ENCODE data around the gene CFAP46. TPM values are rescaled to one million over a fixed set of nuclear protein-coding genes. Genes with fewer than 3 reads are reported as not detected.
"Not testable (repeated sequence)": the region's sequence is repeated elsewhere in the genome, so short reads cannot be mapped to it uniquely, and the experiment has no call there.

CFAP46 gene
- total and polyA plus RNA-seq, 2 experiments from 2014 or later = 3.1 to 5.4 TPM

DNA sequence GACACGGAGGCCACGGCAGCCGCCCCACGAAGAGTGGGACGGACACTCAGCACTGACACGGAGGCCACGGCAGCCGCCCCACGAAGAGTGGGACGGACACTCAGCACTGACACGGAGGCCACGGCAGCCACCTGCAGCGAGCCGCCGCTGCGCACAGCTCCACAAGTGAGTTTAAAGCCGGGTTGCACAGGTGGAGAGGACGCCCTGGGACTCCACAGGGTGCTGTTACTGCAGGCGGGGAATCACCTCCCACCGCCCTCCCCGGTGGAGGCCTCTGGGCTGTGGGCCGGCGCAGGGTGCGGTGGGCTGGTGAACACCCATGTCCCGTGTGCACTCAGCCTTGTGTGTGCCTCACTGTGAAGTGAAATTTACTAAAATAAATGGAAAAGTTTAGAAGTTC lies 169.6 kb downstream of the CFAP46 start:
- H3K9me2 ChIP-seq (ENCODE audit: insufficient read depth); H3K27ac Mint-ChIP-seq; H2AFZ ChIP-seq; H3K4me2 ChIP-seq; H3K36me3 Mint-ChIP-seq (ENCODE audit: low read depth); H3K4me3 Mint-ChIP-seq; ATAC-seq; H3K27me3 ChIP-seq (ENCODE audit: insufficient read depth); H3K9me3 Mint-ChIP-seq; DNase-seq (ENCODE audit: low spot score); H3F3A ChIP-seq (replicated peaks; ENCODE audit: low read depth); H3K36me3 ChIP-seq (ENCODE audit: insufficient read depth); H3K4me1 Mint-ChIP-seq; H4K20me1 ChIP-seq (replicated peaks; ENCODE audit: insufficient read depth); H3K4me3 ChIP-seq; H3K27me3 Mint-ChIP-seq (ENCODE audit: insufficient read depth, low read depth, poor library complexity); H3K79me2 ChIP-seq (replicated peaks; ENCODE audit: insufficient read depth); H3K4me1 ChIP-seq (ENCODE audit: insufficient read depth); H3K27ac ChIP-seq (ENCODE audit: low read depth): not testable (repeated sequence)

DNA sequence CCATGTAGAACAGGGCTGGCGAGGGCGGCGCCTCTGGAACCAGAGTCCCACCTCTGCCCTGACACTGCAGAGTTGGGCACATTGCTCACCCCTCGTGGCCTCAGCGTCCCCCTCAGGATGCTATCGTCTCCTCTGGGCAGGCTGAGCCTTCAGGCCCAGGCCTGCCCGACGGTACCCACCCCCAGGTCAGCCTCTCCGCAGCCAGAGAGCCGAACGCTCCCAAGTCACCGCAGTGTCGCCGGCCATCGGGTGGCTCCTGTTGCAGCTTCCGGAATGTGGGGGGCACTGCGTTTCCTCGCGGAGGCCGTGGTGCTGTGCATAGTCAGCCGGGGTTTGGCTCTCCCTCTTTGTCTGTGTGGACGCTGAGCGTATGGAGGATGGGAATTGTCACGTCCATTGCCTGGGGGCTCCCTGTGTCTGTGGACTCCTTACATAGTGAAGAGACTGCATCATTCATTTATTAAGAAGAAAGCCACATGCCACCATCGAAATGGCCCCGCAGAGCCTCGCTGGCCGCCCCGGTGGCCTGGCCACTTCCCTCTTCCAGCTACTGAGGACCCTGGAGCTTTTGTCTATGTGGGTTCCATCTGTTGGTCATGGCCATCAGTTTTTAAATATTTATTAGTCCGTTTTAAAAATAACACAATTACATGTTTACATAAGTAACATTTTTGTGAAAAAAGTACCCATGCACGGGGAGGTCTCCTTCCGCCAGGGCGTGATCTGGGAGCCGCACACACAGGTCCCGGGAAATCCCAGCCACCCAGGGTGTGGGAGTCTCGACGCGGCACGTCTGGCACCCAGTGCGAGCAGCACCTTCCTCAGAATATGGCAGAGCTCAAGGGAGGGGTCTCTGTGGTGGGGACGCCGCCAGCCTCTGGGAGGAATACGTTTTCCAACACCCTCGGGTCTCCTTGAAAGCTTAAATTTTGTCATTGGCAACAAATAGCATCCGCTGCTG lies 172.0 kb downstream of the CFAP46 start:
- Histone ChIP-seq H3K27ac (ENCODE audit: low read depth) (no peak overlapping the region), H3K27me3 (ENCODE audit: insufficient read depth) (no peaks in the 10 kb centered on the region), H3F3A (replicated peaks; ENCODE audit: low read depth) (no peaks in the 10 kb centered on the region), H3K4me2 (no peak overlapping the region), H3K4me3 (no peak overlapping the region), H2AFZ (no peak overlapping the region), H3K4me1 (ENCODE audit: insufficient read depth) (no peaks in the 10 kb centered on the region), H3K9me2 (ENCODE audit: insufficient read depth) (no peaks in the 10 kb centered on the region), H3K36me3 (ENCODE audit: insufficient read depth) (no peaks in the 10 kb centered on the region), H4K20me1 (replicated peaks; ENCODE audit: insufficient read depth) (no peaks in the 10 kb centered on the region), H3K79me2 (replicated peaks; ENCODE audit: insufficient read depth) (no peaks in the 10 kb centered on the region)
- H3K9me3 Mint-ChIP-seq = no peaks in the 10 kb centered on the region; the same call in 1 of the 3 replicates
- no peak for DNase-seq (ENCODE audit: low spot score)
- no peak overlapping the region for H3K27ac Mint-ChIP-seq
- H3K4me1 Mint-ChIP-seq = no peaks in the 10 kb centered on the region; the same call in 2 of the 3 replicates
- peaks cover 4% of the 10 kb centered on the region for H3K36me3 Mint-ChIP-seq (ENCODE audit: low read depth)
- H3K27me3 Mint-ChIP-seq (ENCODE audit: insufficient read depth, low read depth, poor library complexity) = peaks cover 5% of the 10 kb centered on the region
- ATAC-seq = no peak
- H3K4me3 Mint-ChIP-seq = no peak overlapping the region
- no peak for TF ChIP-seq ZNF331 (CRISPR knock-in tag; IDR thresholded peaks at IDR 0.05; ENCODE audit: low read depth)
- no peak for TF ChIP-seq EZH2phosphoT487 (IDR thresholded peaks at IDR 0.05; ENCODE audit: unreplicated experiment)
- no peak for TF ChIP-seq NANOG (IDR thresholded peaks at IDR 0.05; ENCODE audit: borderline replicate concordance)
- TF ChIP-seq, protein P1, sequence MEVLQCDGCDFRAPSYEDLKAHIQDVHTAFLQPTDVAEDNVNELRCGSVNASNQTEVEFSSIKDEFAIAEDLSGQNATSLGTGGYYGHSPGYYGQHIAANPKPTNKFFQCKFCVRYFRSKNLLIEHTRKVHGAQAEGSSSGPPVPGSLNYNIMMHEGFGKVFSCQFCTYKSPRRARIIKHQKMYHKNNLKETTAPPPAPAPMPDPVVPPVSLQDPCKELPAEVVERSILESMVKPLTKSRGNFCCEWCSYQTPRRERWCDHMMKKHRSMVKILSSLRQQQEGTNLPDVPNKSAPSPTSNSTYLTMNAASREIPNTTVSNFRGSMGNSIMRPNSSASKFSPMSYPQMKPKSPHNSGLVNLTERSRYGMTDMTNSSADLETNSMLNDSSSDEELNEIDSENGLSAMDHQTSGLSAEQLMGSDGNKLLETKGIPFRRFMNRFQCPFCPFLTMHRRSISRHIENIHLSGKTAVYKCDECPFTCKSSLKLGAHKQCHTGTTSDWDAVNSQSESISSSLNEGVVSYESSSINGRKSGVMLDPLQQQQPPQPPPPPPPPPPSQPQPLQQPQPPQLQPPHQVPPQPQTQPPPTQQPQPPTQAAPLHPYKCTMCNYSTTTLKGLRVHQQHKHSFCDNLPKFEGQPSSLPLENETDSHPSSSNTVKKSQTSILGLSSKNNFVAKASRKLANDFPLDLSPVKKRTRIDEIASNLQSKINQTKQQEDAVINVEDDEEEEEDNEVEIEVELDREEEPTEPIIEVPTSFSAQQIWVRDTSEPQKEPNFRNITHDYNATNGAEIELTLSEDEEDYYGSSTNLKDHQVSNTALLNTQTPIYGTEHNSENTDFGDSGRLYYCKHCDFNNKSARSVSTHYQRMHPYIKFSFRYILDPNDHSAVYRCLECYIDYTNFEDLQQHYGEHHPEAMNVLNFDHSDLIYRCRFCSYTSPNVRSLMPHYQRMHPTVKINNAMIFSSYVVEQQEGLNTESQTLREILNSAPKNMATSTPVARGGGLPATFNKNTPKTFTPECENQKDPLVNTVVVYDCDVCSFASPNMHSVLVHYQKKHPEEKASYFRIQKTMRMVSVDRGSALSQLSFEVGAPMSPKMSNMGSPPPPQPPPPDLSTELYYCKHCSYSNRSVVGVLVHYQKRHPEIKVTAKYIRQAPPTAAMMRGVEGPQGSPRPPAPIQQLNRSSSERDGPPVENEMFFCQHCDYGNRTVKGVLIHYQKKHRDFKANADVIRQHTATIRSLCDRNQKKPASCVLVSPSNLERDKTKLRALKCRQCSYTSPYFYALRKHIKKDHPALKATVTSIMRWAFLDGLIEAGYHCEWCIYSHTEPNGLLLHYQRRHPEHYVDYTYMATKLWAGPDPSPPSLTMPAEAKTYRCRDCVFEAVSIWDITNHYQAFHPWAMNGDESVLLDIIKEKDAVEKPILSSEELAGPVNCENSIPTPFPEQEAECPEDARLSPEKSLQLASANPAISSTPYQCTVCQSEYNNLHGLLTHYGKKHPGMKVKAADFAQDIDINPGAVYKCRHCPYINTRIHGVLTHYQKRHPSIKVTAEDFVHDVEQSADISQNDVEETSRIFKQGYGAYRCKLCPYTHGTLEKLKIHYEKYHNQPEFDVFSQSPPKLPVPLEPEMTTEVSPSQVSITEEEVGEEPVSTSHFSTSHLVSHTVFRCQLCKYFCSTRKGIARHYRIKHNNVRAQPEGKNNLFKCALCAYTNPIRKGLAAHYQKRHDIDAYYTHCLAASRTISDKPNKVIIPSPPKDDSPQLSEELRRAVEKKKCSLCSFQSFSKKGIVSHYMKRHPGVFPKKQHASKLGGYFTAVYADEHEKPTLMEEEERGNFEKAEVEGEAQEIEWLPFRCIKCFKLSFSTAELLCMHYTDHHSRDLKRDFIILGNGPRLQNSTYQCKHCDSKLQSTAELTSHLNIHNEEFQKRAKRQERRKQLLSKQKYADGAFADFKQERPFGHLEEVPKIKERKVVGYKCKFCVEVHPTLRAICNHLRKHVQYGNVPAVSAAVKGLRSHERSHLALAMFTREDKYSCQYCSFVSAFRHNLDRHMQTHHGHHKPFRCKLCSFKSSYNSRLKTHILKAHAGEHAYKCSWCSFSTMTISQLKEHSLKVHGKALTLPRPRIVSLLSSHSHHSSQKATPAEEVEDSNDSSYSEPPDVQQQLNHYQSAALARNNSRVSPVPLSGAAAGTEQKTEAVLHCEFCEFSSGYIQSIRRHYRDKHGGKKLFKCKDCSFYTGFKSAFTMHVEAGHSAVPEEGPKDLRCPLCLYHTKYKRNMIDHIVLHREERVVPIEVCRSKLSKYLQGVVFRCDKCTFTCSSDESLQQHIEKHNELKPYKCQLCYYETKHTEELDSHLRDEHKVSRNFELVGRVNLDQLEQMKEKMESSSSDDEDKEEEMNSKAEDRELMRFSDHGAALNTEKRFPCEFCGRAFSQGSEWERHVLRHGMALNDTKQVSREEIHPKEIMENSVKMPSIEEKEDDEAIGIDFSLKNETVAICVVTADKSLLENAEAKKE (CRISPR knock-in tag; IDR thresholded peaks at IDR 0.05) = no peak
- TF ChIP-seq ZNF114 (CRISPR knock-in tag; IDR thresholded peaks at IDR 0.05) = no peak
- TF ChIP-seq STAT1 (IDR thresholded peaks at IDR 0.05; ENCODE audit: unreplicated experiment) = no peak
- TF ChIP-seq, protein P2, sequence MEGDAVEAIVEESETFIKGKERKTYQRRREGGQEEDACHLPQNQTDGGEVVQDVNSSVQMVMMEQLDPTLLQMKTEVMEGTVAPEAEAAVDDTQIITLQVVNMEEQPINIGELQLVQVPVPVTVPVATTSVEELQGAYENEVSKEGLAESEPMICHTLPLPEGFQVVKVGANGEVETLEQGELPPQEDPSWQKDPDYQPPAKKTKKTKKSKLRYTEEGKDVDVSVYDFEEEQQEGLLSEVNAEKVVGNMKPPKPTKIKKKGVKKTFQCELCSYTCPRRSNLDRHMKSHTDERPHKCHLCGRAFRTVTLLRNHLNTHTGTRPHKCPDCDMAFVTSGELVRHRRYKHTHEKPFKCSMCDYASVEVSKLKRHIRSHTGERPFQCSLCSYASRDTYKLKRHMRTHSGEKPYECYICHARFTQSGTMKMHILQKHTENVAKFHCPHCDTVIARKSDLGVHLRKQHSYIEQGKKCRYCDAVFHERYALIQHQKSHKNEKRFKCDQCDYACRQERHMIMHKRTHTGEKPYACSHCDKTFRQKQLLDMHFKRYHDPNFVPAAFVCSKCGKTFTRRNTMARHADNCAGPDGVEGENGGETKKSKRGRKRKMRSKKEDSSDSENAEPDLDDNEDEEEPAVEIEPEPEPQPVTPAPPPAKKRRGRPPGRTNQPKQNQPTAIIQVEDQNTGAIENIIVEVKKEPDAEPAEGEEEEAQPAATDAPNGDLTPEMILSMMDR (conservative IDR thresholded peaks at IDR 0.05; ENCODE audit: low read depth in 2 of 2) = no peak
- no peak for TF ChIP-seq JUNB (IDR thresholded peaks at IDR 0.05; ENCODE audit: unreplicated experiment)
- TF ChIP-seq, protein P3, sequence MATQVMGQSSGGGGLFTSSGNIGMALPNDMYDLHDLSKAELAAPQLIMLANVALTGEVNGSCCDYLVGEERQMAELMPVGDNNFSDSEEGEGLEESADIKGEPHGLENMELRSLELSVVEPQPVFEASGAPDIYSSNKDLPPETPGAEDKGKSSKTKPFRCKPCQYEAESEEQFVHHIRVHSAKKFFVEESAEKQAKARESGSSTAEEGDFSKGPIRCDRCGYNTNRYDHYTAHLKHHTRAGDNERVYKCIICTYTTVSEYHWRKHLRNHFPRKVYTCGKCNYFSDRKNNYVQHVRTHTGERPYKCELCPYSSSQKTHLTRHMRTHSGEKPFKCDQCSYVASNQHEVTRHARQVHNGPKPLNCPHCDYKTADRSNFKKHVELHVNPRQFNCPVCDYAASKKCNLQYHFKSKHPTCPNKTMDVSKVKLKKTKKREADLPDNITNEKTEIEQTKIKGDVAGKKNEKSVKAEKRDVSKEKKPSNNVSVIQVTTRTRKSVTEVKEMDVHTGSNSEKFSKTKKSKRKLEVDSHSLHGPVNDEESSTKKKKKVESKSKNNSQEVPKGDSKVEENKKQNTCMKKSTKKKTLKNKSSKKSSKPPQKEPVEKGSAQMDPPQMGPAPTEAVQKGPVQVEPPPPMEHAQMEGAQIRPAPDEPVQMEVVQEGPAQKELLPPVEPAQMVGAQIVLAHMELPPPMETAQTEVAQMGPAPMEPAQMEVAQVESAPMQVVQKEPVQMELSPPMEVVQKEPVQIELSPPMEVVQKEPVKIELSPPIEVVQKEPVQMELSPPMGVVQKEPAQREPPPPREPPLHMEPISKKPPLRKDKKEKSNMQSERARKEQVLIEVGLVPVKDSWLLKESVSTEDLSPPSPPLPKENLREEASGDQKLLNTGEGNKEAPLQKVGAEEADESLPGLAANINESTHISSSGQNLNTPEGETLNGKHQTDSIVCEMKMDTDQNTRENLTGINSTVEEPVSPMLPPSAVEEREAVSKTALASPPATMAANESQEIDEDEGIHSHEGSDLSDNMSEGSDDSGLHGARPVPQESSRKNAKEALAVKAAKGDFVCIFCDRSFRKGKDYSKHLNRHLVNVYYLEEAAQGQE (IDR thresholded peaks at IDR 0.05; ENCODE audit: unreplicated experiment) = no peak
